Measurements from ENCODE around the gene CAMTA1.

- TF ChIP-seq CTCF (IDR thresholded peaks at IDR 0.05): no peak
- no peak for TF ChIP-seq POLR2A (IDR thresholded peaks at IDR 0.05)
Observed at GRCh38 chr1:7425229-7425628, 640.0 kb downstream of the CAMTA1 start.

All from upper lobe of left lung (tissue), 4 donors.